GM18498 (cell line): Measurements from ENCODE around the gene ZNF750.

ENCODE experiments used
- ATAC-seq: cut with Tn5 transposase; IDR thresholded peaks from one replicate; pipeline ENCODE4 v1.9.1; 2021; ENCODE audit warnings: mild to moderate bottlenecking, moderate library complexity; ENCODE audit not compliant: unreplicated experiment

ZNF750 gene

GRCh38 chr17:82815354-82815753 lies 24.5 kb downstream of the ZNF750 start:
- no peak for ATAC-seq

GRCh38 chr17:82814834-82815233 lies 25.0 kb downstream of the ZNF750 start:
- no peak for ATAC-seq

- no peak for ATAC-seq
Observed at GRCh38 chr17:82813299-82814051, 26.3 kb downstream of the ZNF750 start.

- no peak for ATAC-seq
Observed at GRCh38 chr17:82812601-82813000, 27.2 kb downstream of the ZNF750 start.

- ATAC-seq: no peak
Observed at GRCh38 chr17:82812058-82812457, 27.8 kb downstream of the ZNF750 start.

GRCh38 chr17:82810644-82811430 lies 29.0 kb downstream of the ZNF750 start:
- no peak for ATAC-seq

- ATAC-seq: no peak
Observed at GRCh38 chr17:82808921-82809905, 30.6 kb downstream of the ZNF750 start.

GRCh38 chr17:82808006-82808405 lies 31.8 kb downstream of the ZNF750 start:
- ATAC-seq: no peak

- no peak for ATAC-seq
Observed at GRCh38 chr17:82807562-82807961, 32.3 kb downstream of the ZNF750 start.

- ATAC-seq: no peak
Observed at GRCh38 chr17:82807101-82807500, 32.7 kb downstream of the ZNF750 start.

- ATAC-seq: no peak
Observed at GRCh38 chr17:82806645-82807044, 33.2 kb downstream of the ZNF750 start.

- no peak for ATAC-seq
Observed at GRCh38 chr17:82805823-82806222, 34.0 kb downstream of the ZNF750 start.

- no peak for ATAC-seq
Observed at GRCh38 chr17:82805254-82805653, 34.6 kb downstream of the ZNF750 start.

- ATAC-seq: no peak
Observed at GRCh38 chr17:82804442-82805191, 35.2 kb downstream of the ZNF750 start.

GRCh38 chr17:82803606-82804005 lies 36.2 kb downstream of the ZNF750 start:
- no peak for ATAC-seq

GRCh38 chr17:82803185-82803584 lies 36.6 kb downstream of the ZNF750 start:
- no peak for ATAC-seq

GRCh38 chr17:82802075-82802780 lies 37.6 kb downstream of the ZNF750 start:
- ATAC-seq: no peak

- ATAC-seq: no peak
Observed at GRCh38 chr17:82801377-82801970, 38.3 kb downstream of the ZNF750 start.

GRCh38 chr17:82800885-82801284 lies 38.9 kb downstream of the ZNF750 start:
- no peak for ATAC-seq
